Epidermal melanocyte (primary cell): ENCODE results near the gene BRD1.

Source experiments
- DNase-seq: peaks from one replicate; pipeline ENCODE4 v3.0.0; 2011; ENCODE audit warnings: low spot score; ENCODE audit not compliant: insufficient read length

Gene BRD1

DNA sequence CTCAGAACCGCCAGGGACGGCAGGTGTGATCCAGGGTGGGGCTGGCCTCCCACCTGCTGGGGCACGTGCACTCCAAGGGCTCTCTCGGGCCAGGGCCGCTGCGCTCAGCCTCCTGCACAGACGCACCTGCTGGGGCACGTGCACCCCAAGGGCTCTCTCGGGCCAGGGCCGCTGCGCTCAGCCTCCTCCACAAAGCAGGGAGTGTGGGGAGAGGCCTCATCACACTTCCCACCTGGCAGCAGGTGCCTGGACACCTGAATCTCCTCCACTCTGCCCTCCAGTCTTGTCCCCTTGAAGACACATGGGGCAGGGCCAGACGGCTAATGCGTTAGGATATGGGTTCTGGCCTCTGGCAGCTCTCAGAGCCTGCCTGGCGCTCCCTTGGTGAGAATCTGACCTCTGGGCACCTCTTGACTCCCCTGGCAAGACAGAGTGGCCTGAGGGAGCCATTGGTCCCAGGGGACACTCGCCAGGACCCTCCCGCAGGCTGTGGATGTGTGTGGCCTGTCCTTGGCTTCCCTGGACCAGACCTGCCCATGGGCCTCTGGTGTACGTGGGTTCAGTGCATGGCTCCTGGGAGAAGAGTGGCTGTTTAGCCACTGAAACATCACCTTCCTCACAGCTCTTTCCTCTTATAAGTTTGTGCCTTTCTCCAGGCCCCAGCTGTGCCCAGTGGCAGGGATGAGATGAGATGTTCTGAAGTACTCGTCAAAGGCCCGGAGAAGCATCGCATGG lies 73.5 kb downstream of the BRD1 start:
- no peak for DNase-seq

DNA sequence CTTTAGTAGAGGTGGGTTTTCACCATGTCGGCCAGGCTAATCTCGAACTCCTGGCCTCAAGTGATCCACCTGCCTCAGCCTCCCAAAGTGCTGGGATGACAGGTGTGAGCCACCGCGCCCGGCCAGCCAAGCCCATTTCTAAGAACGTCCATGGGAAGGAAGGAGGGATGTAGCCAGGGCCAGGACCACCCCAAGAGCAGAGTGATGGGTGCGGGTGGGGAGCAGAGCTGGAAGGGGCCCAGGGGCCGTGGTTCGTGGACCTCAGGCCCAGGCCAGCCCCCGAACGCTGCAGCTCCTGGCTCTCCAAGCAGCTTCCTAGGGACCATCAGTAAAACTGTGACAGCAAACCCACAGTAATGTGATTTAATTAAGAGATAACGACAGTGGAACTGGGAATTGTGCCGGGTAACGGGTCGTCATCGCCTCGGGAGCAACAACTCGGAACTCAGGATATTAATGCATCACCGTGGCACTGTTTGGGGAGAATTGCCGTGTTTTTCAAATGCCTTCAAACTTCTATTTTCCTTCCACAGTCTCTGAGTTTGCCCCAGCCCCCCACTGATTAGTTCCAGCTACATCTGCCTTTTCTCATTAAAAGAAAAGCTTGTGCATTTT lies 74.3 kb downstream of the BRD1 start:
- no peak for DNase-seq

DNA sequence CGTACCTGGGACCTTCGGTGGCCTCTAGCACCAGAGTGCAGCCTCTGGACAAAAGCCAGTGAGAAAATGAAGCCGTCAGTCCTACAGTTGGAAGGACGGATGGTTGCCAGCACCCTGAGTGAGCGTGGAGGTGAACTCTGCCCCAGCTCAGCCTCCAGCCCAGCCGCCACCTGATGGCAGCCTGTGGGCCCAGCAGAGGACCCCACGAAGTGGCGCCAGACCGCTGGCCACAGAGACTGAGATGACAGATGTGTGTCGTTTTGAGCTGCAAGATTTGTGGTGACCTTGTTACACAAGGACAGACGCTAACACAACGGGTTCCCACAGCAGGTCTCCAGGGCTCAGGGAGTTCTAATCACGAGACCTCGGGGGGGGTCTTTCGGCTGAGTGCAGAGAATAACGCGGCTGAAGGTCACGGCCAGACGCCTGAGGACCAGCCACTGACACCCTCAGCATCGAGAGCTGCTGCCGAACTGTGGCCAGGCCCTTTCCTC lies 75.0 kb downstream of the BRD1 start:
- DNase-seq = no peak

DNA sequence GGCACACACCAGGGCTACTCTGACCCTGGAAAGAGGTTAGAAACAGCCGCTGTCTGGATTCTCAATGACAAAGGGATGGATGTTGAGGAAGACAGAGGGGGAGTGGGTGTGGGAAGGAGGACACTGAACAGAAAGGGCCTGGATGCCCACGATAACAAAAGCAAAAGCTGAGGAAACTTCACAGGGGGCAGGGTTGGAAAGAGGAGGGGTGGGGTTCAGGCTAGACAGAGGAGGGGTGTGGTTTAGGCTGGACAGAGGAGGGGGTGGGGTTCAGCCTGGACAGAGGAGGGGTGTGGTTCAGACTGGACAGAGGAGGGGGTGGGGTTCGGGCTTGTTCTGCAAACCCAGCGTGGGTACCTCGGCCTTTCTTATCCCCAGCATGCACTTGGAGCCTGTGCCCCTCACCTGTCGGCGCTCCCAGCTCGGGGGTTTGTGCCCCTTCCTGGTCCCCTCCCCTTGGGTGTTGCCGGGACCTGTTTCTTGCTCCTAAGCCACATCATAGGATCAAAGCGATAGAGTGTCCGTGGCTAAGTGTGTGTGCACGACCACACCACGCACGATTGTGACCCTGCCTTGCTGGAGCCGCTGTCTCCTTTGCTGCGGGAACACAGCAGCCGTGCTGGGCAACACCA lies 75.6 kb downstream of the BRD1 start:
- no peak for DNase-seq

DNA sequence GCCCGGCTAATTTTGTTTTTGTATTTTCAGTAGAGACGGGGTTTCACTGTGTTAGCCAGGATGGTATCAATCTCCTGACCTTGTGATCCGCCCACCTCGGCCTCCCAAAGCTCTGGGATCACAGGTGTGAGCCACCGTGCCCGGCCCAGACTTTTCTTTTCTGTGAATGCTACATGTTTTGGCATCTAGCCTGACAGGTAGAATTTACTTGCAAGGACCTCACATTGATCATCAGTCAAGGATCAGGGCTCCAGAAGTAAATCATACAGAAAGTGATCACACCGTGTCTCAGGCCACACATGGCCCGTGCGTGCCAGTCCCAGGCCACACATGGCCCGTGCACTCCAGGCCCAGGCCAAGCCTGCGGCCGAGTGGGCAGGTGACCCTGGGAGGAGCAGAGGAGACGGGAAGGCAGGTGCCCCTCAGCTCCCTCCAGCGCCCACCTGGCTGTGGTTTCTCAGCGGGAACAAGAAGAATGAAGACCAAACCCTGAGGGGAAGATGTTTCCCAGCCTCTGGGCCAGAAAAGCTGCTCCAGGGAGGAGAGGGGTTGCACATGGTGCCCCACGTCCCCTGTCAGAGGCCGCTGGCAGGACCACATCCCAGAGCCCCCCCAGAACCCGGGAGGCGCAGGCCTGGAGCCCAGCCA lies 76.2 kb downstream of the BRD1 start:
- no peak for DNase-seq

DNA sequence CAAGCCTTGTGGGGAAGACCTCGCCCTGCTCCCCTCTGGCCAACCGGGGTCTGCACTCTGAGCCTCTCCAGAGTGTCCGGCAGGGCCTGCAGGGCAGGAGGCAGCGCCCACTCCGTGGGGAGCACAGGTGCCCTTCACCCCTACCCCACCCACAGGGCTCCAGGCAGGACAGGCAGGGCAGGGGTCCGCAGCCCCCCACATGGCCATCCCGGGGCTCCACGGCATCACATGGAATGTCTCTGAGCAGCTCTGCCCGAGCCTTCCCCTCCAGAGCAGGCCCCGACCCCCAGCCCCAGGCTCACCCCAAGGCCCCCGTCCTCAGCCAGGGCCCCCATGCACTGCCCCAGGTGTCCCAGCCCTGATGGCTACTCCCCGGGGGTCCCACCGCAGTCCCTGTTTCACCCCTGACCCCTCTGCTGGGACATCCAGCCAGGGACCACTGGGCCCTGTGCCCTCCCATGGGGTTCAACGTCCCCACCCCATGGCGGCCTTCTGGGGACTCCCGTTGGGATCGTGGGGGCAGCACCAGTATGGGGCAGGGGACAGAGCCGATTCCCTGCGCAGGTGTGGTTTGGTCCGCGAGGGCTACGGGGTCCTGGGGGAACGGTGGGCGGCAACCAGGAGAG lies 77.7 kb downstream of the BRD1 start:
- DNase-seq = no peak

DNA sequence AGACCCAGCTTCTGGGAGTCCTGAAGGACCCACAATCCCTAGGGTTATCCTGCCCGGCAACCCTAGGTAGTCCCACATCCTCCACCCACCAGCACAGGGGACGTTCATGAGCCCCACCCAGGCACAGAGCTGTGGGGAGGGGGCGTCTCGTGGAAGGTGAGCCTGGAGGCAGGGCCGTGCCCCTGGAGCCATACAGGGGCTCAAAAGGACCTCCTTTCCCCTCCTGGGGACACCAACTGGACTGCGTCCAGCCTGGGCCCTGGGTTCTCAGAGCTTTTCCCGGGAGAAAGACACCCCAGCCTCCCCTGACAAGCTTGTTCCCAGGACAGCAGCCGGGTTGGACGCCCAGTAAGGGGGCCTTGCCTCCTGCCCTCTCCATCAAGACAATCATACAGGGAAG lies 78.4 kb downstream of the BRD1 start:
- DNase-seq = no peak

DNA sequence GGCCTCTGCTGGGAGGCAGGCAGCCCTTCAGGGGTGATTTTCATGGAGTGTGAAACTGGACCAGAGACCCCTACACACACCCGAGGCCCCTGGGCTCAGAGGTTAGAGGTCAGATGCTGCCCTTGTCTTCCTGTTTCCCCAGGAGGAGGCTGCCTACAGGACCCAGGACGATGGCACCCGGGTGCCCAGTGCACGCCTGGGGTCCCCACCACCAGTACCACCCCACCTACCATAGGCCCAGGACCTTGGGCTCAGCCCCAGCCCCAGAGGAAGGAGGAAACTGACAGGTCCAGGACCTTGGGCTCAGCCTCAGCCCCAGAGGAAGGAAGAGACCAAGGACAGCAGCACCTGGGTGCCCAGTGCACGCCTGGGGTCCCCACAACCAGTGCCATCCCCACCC lies 79.2 kb downstream of the BRD1 start:
- no peak for DNase-seq

DNA sequence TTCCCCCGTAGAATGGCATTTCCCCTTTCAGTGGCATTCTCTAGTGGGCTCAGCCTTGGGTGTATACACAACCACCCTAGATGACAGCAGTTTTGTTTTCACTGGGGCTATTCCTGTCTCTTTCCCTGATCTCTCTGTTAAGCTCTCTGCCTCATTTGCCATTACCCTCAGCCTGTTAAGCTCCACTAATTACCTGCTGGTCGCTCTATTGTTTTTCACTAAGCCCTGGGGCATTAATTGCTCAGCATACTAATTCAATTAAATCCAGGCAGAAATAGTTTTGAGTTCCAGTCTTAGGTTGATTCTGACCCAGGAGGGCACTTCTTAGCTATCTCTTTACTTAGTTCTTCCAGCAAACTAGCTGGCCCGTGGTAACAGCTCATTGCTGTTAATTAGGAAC lies 80.0 kb downstream of the BRD1 start:
- DNase-seq = no peak

DNA sequence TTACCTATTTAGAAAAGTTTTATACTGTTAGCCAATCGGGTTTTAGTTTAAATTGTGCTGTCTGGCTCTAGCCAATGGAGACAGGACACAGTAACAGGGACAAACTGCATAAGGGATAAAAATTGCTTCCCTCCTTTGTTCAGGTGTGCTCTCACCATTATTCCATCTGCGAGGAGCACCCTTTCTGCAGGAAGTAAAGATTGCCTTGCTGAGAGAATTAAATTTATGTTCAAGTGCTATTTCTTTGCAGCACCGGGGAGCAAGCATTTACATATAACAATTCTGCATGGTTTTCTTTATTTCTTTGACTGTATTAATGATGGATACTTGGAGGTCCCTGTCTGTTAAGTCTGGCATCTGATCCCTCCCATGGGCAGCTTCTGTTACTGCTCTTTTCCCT lies 80.5 kb downstream of the BRD1 start:
- DNase-seq = no peak

DNA sequence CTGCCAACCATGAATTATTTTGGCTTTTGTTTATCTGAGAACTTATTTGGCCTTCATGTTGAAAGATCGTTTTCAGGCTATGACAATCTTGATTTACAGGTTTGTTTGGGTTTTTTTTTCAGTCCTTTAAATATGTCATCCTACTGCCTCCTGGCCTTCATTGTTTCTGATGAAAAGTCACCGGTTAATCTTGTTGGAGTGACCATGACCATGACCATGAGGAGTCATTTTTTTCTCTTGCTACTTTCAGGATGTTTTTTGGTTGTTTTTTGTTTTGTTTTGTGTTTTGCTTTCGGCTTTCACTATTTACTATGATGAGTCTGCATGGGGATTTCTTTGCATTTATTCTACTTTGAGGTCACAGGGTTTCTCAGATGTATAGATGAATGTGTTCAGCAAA lies 81.6 kb downstream of the BRD1 start:
- DNase-seq = no peak

DNA sequence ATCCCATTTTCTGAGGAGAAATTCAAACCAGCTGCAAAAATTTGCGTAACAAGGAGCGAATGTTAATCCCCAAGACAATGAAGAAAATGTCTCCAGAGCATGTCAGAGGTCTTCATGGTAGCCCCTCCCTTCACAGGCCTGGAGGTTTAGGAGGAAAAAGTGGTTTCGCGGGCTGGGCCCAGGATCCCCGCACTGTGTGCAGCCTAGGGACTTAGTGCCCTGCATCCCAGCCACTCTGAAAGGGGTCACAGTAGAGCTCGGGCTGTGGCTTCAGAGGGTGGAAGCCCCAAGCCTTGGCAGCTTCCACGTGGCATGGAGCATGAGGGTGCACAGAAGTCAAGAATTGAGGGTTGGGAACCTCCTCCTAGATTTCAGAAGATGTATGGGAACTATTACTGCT lies 87.4 kb downstream of the BRD1 start:
- DNase-seq = no peak

DNA sequence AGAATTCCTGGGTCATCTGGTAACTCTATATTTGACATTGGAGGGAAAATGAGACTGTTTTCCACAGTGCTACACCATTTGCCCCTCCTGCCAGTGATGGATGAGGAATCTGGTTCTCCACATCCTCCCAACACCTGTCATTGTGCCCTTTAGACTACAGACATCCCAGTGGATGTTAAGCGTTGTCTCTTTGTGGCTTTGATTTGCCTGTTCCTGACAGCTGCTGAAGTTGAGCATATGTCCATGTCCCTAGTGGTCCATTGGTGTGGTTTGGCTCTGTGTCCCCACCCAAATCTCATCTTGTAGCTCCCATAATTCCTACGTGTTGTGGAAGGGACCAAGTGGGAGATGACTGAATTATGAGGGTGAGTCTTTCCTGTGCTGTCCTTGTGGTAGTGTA lies 88.5 kb downstream of the BRD1 start:
- no peak for DNase-seq

DNA sequence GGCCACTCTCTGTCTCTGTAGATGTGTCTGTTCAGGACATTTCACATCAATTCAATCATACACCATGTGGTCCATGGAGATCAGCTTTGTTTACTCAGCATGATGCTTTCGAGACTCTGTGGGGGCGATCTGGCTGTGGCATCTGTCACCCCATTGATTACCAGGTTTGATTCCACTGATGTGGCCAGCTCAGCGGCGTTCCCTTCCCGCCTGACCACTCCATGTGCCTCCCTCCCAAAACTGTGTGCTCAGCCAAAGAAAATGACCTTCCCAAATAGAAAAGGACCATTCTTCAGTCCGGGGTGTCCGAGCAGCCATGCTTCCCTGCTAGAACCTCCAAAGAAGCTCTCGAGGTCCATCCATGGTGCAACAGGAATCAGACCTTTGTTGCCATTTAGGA lies 89.1 kb downstream of the BRD1 start:
- DNase-seq = no peak

DNA sequence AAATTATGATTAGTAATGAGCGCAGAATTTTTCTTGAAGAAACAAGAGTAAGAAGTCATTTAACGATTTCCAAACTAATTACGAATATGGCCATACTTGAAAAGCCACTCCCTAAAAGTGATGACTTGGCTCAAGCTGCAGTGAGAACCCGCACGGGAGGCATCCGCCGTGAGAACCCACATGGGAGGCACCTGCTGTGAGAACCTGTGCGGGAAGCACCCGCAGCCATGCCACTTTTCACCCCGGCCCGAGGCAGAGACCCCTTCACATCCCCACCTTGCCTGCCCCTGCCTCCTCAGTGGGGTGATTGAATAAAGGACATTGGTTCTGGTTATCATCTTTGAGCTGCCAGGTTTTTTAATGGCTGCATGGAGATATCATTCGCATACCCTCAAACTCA lies 89.7 kb downstream of the BRD1 start:
- DNase-seq = no peak

DNA sequence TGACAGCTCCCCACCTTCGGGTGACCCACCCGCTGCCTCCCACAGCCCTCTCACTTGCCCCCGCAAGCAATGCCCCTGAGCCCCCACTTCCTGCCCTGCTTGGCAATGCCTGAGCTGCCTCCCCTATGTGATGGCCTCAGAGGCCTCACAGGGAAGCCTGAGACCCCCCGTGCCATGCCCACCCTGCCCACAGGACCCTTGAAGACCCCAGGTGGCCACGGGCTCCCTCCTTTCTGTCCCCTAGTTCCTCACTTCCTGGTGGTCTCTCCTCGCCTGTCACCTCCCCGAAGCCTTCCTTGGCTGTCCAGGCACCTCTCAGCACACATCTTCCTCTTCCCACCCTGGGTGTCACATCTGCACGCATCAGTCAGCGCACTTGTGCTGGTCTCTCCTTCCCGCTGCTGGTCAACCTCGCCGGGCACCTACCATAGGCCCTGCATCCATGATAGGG lies 90.5 kb downstream of the BRD1 start:
- DNase-seq = no peak

DNA sequence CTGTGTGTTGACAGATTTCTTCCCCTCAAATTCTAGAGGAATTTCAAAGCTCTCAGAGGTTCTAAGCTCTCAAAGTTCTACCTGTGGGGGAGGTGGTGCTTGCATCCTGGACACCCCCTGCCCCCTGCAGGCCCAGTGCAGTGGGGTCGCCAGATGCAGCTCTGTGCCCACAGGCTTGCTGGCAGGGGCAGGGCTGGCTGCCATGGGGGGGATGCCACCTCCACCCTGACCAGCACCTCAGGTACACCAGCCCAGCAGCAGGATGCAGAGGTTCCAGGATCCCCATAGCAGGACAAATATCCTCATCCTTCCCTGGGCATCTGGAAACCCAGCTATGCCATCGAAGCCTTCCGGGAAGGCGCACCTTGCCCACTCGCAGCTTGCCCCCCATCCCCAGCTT lies 91.1 kb downstream of the BRD1 start:
- DNase-seq = no peak

DNA sequence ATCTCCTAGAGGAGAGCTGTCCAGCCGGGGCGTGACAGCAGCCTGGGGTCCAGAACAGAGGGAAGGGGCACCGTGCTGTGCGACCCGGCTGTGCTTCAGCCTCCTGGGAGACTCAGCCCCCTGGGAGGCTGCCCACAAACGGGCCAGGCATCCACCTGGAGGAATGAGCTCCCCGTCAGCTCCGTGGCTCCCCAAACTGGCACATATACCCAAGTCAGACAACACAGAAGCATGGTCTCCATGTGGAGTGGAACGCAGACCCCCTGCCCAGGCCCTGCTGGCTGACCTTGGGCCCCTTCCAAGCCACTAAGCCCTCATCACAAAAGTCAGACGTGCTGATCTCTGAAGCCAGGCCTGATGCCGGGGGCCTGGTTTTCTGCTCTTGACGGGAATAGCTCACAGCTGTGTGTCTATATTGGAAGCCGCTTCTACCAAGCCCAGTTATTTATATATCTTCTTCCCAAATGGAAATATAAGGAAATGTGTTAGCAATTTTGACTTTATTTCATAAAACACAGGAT lies 91.7 kb downstream of the BRD1 start:
- DNase-seq = no peak

DNA sequence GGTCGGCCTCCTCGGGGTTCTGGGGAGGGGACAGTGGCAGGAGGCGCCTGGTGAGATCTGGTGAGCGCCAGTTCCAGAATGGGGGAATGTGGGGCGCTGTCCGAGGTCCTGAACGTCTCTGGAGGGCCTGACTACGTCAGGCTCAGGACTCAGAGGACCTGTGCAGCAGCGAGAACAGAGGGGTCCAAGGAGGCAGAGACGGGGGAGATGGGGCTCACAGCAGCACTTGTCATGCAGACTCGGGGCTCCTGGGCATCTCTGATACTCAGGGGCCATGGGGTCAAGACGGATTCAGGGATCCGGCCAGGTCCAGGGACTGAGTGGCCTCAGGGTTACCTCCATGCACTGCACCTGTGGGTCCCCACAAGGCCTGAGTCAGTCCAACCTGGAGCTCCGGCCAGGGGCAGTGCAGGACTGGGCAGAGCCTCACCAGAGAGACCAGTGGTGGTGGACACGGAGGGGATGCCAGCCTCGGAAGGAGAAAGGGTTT lies 92.2 kb downstream of the BRD1 start:
- DNase-seq = no peak

DNA sequence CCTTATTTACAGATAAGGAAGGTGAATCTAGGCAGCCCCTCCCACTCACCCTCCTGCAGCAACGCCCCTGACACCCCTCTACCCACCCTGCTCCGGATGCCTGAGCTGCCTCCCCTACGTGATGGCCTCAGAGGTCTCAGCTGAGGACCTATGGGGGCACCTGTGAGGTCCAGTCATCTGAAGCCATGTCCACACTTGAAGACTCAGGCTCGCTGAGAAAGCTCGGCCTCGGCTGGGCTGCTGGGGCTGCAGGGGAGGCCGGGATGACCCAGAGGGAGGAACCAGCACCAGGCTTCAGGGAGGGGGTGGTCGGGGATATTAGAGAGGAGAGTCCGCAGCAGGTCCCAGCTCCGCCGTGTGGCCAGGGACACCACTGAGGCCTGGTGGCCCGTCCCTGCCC lies 92.8 kb downstream of the BRD1 start:
- no peak for DNase-seq

DNA sequence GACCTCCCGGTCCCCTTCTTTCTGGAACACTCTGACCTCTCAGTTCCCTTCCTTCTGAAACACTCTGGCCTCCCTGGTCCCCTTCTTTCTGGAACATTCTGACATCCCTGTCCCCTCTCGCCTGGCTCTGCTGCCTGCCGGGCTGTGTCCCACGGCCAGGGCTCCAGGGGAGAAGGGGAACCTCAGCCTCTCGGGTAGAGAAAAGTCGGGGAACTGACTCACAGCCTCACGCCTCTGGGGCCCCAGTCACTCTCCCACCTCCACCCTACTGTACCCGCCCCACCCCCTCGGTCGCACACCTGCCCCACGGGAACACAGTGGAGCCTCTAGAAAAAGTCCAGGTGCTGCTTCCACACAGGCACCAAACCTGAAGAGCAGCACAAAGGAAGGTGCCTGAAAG lies 93.3 kb downstream of the BRD1 start:
- DNase-seq = no peak
